HEK293 (cell line): ENCODE measurements around the gene CCNY.
A peak's percentile ranks its signal among the peaks of the same experiment; 100 is the strongest.
"Not testable (repeated sequence)": the region's sequence is repeated elsewhere in the genome, so short reads cannot be mapped to it uniquely, and the experiment has no call there.

ENCODE experiments used
- CTCF ChIA-PET: fragments of 350-600 bp; formaldehyde crosslinking; extraction: SDS; loops from one replicate; lab custom pipeline; 2021; ENCODE audit warnings: antibody characterized with exemption; lab: Yijun Ruan, JAX
- POLR2A ChIA-PET: fragments of 300-600 bp; formaldehyde crosslinking; extraction: SDS; loops from one replicate; lab custom pipeline; 2020; ENCODE audit warnings: antibody characterized with exemption, inconsistent platforms; lab: Yijun Ruan, JAX
- H3K27ac ChIP-seq: fragments of 200-500 bp; sonication (Bioruptor generic); 2 replicates; pipeline ENCODE4 v1.5.1; 2014; ENCODE audit warnings: low read depth, low read length, control low read depth, inconsistent platforms; ENCODE audit errors: extremely low read depth
- H3K36me3 ChIP-seq, 2 experiments: fragments of 200-500 bp in 1 of 2; sonication (Bioruptor generic) in 1 of 2; 1 replicate in 1 of 2; 2 replicates in 1 of 2; pipeline ENCODE4 v1.5.1; 2014 to 2017; ENCODE audit warnings: inconsistent platforms in 2 of 2, low read length in 2 of 2; ENCODE audit not compliant: control insufficient read depth in 2 of 2, insufficient read depth in 1 of 2
- H3K4me1 ChIP-seq: fragments of 200-500 bp; sonication (Bioruptor generic); 2 replicates; pipeline ENCODE4 v1.5.1; 2014; ENCODE audit warnings: mild to moderate bottlenecking, low read length, inconsistent platforms; ENCODE audit not compliant: control insufficient read depth, insufficient read depth
- H3K4me3 ChIP-seq: 2 replicates; pipeline ENCODE4 v1.5.1; 2011; ENCODE audit warnings: low read depth, mild to moderate bottlenecking, control low read depth, low read length, moderate library complexity
- H3K9me3 ChIP-seq: fragments of 200-500 bp; sonication (Bioruptor generic); 2 replicates; pipeline ENCODE4 v1.5.1; 2014; ENCODE audit warnings: low read depth, low read length, inconsistent platforms; ENCODE audit not compliant: control insufficient read depth, insufficient read depth
- PRDM1 ChIP-seq: fragments of 450-650 bp; formaldehyde crosslinking; IDR thresholded peaks from 2 replicates; pipeline ENCODE4; 2016; ENCODE audit warnings: missing biosample characterization, missing genetic modification characterization
- ZBTB17 ChIP-seq: fragments of 450-650 bp; formaldehyde crosslinking; IDR thresholded peaks from 2 replicates; pipeline ENCODE4 v1.5.1; 2016; ENCODE audit warnings: missing biosample characterization, missing genetic modification characterization
- ZBTB21 ChIP-seq: fragments of 450-650 bp; formaldehyde crosslinking; IDR thresholded peaks from 2 replicates; pipeline ENCODE4 v1.5.1; 2017; ENCODE audit warnings: missing biosample characterization, missing genetic modification characterization
- ZNF121 ChIP-seq: fragments of 450-650 bp; formaldehyde crosslinking; IDR thresholded peaks from 2 replicates; pipeline ENCODE4 v1.5.1; 2016; ENCODE audit warnings: missing biosample characterization, missing genetic modification characterization
- ZNF155 ChIP-seq: fragments of 450-650 bp; formaldehyde crosslinking; IDR thresholded peaks from 2 replicates; pipeline ENCODE4 v1.5.1; 2016; ENCODE audit warnings: missing biosample characterization, missing genetic modification characterization
- ZNF157 ChIP-seq: fragments of 450-650 bp; formaldehyde crosslinking; IDR thresholded peaks from 2 replicates; pipeline ENCODE4 v1.5.1; 2016; ENCODE audit warnings: missing biosample characterization, missing genetic modification characterization
- ZNF184 ChIP-seq: fragments of 450-650 bp; IDR thresholded peaks from 2 replicates; pipeline ENCODE4 v1.5.1; 2018; ENCODE audit warnings: missing biosample characterization, mild to moderate bottlenecking, missing genetic modification characterization
- ZNF26 ChIP-seq: fragments of 450-650 bp; formaldehyde crosslinking; IDR thresholded peaks from 2 replicates; pipeline ENCODE4 v1.5.1; 2016; ENCODE audit warnings: missing biosample characterization, missing genetic modification characterization
- ZNF514 ChIP-seq: fragments of 450-650 bp; formaldehyde crosslinking; IDR thresholded peaks from 2 replicates; pipeline ENCODE4 v1.5.1; 2016; ENCODE audit warnings: missing biosample characterization, missing genetic modification characterization
- ZNF521 ChIP-seq: fragments of 450-650 bp; formaldehyde crosslinking; IDR thresholded peaks from 2 replicates; pipeline ENCODE4 v1.5.1; 2017; ENCODE audit warnings: missing biosample characterization, mild to moderate bottlenecking, missing genetic modification characterization
- ZNF549 ChIP-seq: fragments of 450-650 bp; IDR thresholded peaks from 2 replicates; pipeline ENCODE4 v1.5.1; 2018; ENCODE audit warnings: missing biosample characterization, missing genetic modification characterization, mild to moderate bottlenecking, inconsistent platforms, moderate library complexity
- ZNF585B ChIP-seq: fragments of 450-650 bp; formaldehyde crosslinking; IDR thresholded peaks from 2 replicates; pipeline ENCODE4 v1.5.1; 2016; ENCODE audit warnings: missing biosample characterization, missing genetic modification characterization
- ZNF626 ChIP-seq: fragments of 450-650 bp; sonication (Bioruptor Pico); formaldehyde crosslinking; IDR thresholded peaks from 2 replicates; pipeline ENCODE4 v1.5.1; 2018; ENCODE audit warnings: missing biosample characterization, missing genetic modification characterization, inconsistent platforms
- ZNF768 ChIP-seq: fragments of 450-650 bp; formaldehyde crosslinking; IDR thresholded peaks from 2 replicates; pipeline ENCODE4 v1.5.1; 2018; ENCODE audit warnings: missing biosample characterization, mild to moderate bottlenecking, missing genetic modification characterization
- ZNF777 ChIP-seq: fragments of 450-650 bp; formaldehyde crosslinking; IDR thresholded peaks from 2 replicates; pipeline ENCODE4 v1.5.1; 2017; ENCODE audit warnings: missing biosample characterization, missing genetic modification characterization, borderline replicate concordance
- ZNF791 ChIP-seq: fragments of 450-650 bp; formaldehyde crosslinking; IDR thresholded peaks from 2 replicates; pipeline ENCODE4 v1.5.1; 2016; ENCODE audit warnings: missing biosample characterization, missing genetic modification characterization
- ZSCAN18 ChIP-seq: fragments of 450-650 bp; formaldehyde crosslinking; IDR thresholded peaks from 2 replicates; pipeline ENCODE4 v1.5.1; 2016; ENCODE audit warnings: missing biosample characterization, missing genetic modification characterization
- ZXDB ChIP-seq: fragments of 450-650 bp; formaldehyde crosslinking; IDR thresholded peaks from 2 replicates; pipeline ENCODE4 v1.5.1; 2016; ENCODE audit warnings: missing biosample characterization, missing genetic modification characterization
- TF ChIP-seq, protein P1 (sequence below): sonication (generic); formaldehyde crosslinking; IDR thresholded peaks from 2 replicates; pipeline ENCODE4 v1.8.1; 2022; ENCODE audit warnings: mild to moderate bottlenecking, moderate library complexity, missing genetic modification reagents

The CCNY gene

DNA sequence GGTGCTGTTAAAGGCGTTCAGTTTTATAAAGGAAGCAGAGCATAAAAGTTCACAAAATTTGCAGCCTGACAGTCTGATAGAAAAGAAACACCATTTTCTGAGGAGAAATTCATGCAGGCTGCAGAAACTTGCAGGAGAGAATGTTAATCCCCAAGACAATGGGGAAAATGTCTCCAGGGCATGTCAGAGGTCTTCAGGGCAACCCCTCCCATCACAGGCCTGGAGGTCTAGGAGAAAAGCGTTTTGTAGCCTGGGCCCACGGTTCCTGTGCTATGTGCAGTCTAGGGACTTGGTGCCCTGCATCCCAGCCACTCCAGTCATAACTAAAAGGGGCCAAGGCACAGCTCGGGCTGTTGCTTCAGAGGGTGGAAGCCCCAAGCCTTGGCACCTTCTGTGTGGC, 200.5 kb downstream of the CCNY start (continued):
- TF ChIP-seq, protein P1, sequence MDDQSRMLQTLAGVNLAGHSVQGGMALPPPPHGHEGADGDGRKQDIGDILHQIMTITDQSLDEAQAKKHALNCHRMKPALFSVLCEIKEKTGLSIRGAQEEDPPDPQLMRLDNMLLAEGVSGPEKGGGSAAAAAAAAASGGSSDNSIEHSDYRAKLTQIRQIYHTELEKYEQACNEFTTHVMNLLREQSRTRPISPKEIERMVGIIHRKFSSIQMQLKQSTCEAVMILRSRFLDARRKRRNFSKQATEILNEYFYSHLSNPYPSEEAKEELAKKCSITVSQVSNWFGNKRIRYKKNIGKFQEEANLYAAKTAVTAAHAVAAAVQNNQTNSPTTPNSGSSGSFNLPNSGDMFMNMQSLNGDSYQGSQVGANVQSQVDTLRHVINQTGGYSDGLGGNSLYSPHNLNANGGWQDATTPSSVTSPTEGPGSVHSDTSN (CRISPR knock-in tag) = no peak
- peak; percentile 57 for TF ChIP-seq ZNF585B (tag by site-specific recombination)
- no peak for TF ChIP-seq ZXDB (tag by site-specific recombination)

DNA sequence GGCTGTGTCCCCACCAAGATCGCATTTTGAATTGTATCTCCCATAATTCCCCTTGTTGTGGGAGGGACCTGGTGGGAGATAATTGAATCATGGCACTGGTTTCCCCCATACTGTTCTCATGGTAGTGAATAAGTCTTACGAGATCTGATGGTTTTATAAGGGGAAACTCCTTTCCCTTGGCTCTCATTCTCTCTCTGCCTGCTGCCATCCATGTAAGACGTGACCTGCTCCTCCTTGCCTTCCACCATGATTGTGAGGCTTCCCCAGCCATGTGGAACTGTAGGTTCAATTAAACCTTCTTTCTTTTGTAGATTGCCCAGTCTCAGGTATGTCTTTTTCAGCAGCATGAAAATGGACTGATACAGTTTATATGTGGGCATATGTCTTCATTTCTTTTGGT, 201.6 kb downstream of the CCNY start:
- CTCF ChIA-PET, H3K27ac ChIP-seq, H3K4me1 ChIP-seq, POLR2A ChIA-PET, H3K4me3 ChIP-seq, H3K9me3 ChIP-seq: not testable (repeated sequence)
- H3K36me3 ChIP-seq = peaks cover 0 to 29% of the 10 kb centered on the region in 2 experiments; a peak in 1 of 3 replicates

GRCh38 chr10:35540296-35541164, 204.2 kb downstream of the CCNY start:
- Histone ChIP-seq H3K27ac (no peak overlapping the region), H3K4me1 (no peaks in the 10 kb centered on the region), H3K36me3 (peaks cover 0 to 10% of the 10 kb centered on the region in 2 experiments; a peak in 1 of 3 replicates), H3K9me3 (no peaks in the 10 kb centered on the region), H3K4me3 (no peak overlapping the region)
- ChIA-PET POLR2A (no interaction called here), CTCF (interaction anchor here (0.6 kb wide), 1 partner anchor 96 kb away, joined by 3 read pairs; no protein-coding TSS in a partner anchor)
- no peak for TF ChIP-seq ZNF521 (tag by site-specific recombination)
- 0 out of 2 replicates have a peak, but pooled peaks have one; percentile 22 for TF ChIP-seq PRDM1
- no peak for TF ChIP-seq ZNF121 (tag by site-specific recombination)

GRCh38 chr10:35541720-35542119, 205.4 kb downstream of the CCNY start:
- TF ChIP-seq ZNF768 = no peak
- TF ChIP-seq ZNF791 (tag by site-specific recombination) = no peak
- TF ChIP-seq ZNF26 (tag by site-specific recombination) = no peak
- TF ChIP-seq ZNF549 (tag by site-specific recombination) = no peak
- no peak for TF ChIP-seq ZNF777 (tag by site-specific recombination)
- TF ChIP-seq ZBTB21 (tag by site-specific recombination) = no peak
- no peak for TF ChIP-seq ZNF157 (tag by site-specific recombination)
- peaks cover 0 to 8% of the 10 kb centered on the region in 2 experiments; a peak in 1 of 3 replicates for H3K36me3 ChIP-seq
- ChIA-PET POLR2A (no interaction called here), CTCF (no interaction called here)
- no peaks in the 10 kb centered on the region for H3K4me1 ChIP-seq
- no peak overlapping the region for H3K4me3 ChIP-seq
- no peaks in the 10 kb centered on the region for H3K9me3 ChIP-seq
- no peak overlapping the region for H3K27ac ChIP-seq

DNA sequence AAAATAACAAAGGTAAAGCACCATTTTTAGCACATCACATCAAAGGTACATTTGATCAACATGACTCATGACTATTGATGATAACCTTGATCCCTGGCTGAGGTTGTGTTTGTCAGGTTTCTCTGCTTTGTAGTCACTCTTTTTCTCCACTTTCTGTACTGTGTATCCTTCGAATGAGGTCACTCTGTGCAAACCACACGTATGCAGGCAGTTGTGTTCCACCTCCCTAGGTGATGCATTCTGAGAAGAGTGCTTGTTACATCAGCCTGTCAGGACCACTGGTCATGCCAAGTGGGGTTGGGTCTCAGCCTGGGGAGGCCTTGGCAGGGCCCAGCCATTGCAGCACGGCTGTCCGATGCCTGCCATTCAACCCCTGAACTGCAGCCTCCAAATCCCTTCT, 206.0 kb downstream of the CCNY start:
- Histone ChIP-seq H3K4me1 (no peaks in the 10 kb centered on the region), H3K27ac (no peak overlapping the region), H3K9me3 (no peaks in the 10 kb centered on the region), H3K36me3 (peaks cover 0 to 8% of the 10 kb centered on the region in 2 experiments; a peak in 1 of 3 replicates), H3K4me3 (no peak overlapping the region)
- TF ChIP-seq ZNF155 (tag by site-specific recombination) (no peak), ZNF626 (tag by site-specific recombination) (no peak), ZBTB17 (tag by site-specific recombination) (no peak), ZNF184 (tag by site-specific recombination) (no peak), ZNF514 (tag by site-specific recombination) (no peak), ZSCAN18 (tag by site-specific recombination) (no peak)
- CTCF ChIA-PET = no interaction called here
- POLR2A ChIA-PET = no interaction called here
